ENCODE data around the gene IL17RC. TPM values are rescaled to one million over a fixed set of nuclear protein-coding genes. Genes with fewer than 3 reads are reported as not detected.

The IL17RC gene
- total and polyA plus RNA-seq, 2 donors (not counting 3 experiments of a cell fraction or from before 2014, with no cell fraction given), result 18.7 to 19.9 TPM

DNA sequence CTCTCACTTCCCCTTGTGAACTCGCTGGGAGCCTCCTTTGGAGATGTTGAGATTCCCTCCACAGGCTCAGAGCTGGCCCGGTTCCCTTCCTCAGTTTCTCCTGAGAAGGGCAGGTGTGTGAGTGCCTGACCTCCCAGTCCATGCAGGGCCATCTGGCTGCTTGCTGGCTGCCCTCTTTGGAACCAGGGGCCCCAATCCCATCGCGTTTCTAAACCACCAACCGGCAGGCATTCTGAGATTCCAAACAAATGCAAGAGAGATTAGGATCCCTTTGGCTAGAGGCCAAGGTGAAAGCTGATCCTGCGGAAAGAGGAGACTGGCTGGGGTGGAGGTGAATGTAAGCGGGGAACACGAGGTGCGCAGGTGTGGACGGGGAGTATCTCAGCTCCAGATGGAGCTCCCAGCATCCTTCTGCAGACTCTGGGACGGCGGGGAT lies 38.2 kb downstream of the IL17RC start:
- H3K79me2 ChIP-seq (ENCODE audit: control insufficient read depth, insufficient read depth, low read length), result no peaks in the 10 kb centered on the region
- H2AFZ ChIP-seq (ENCODE audit: low read depth, low read length), result no peak overlapping the region
- peaks cover 4% of the 10 kb centered on the region for H3K4me1 ChIP-seq (ENCODE audit: control insufficient read depth, extremely low read depth, insufficient read depth, low read length)
- ChIA-PET POLR2A (no interaction called here), CTCF (interaction anchor here (1.3 kb wide), 2 partner anchors 9 to 367 kb away, joined by 3 to 5 read pairs; no protein-coding TSS in a partner anchor)
- H3K9me3 ChIP-seq (replicated peaks; ENCODE audit: control insufficient read depth, insufficient read depth, low read length), result no peaks in the 10 kb centered on the region
- no peaks in the 10 kb centered on the region for H4K20me1 ChIP-seq (replicated peaks; ENCODE audit: control insufficient read depth, extremely low read depth, insufficient read depth, low read length)
- no peaks in the 10 kb centered on the region for H3K36me3 ChIP-seq (ENCODE audit: control insufficient read depth in 2 of 2, extremely low read depth in 1 of 2, insufficient read depth in 2 of 2, low read length in 2 of 2)
- no peak for DNase-seq (ENCODE audit: low read depth, low spot score)
- no peak overlapping the region for H3K4me2 ChIP-seq (ENCODE audit: insufficient read depth, low read length)
- dilution Hi-C loops (cut with MboI; ENCODE audit: extremely low pct_ligation_motif_present, low sequenced_read_pairs), result no loop called here
- no peak overlapping the region for H3K4me3 ChIP-seq (replicated peaks in 1 of 3; ENCODE audit: insufficient read depth in 1 of 3, low read depth in 1 of 3, low read length in 3 of 3)
- H3K27ac ChIP-seq (ENCODE audit: insufficient read depth, low read depth, low read length), result no peak overlapping the region
- intact Hi-C loops (cut with micrococcal nuclease), result no loop called here
- BruUV-seq (replicated peaks), result no TSS peak
- FAIRE-seq, result no peak
- TF ChIP-seq POLR2A (IDR thresholded peaks at IDR 0.05; ENCODE audit: low read depth, low read length) (no peak), FOS (IDR thresholded peaks at IDR 0.05; ENCODE audit: borderline replicate concordance, insufficient read depth, low read length) (no peak), JUN (IDR thresholded peaks at IDR 0.05; ENCODE audit: borderline replicate concordance, insufficient read depth, insufficient read length, low read depth) (no peak), GATA2 (IDR thresholded peaks at IDR 0.05; ENCODE audit: insufficient read depth, insufficient read length, low read depth, low read length) (no peak), MYC (IDR thresholded peaks at IDR 0.05; ENCODE audit: low read depth, low read length) (no peak), POLR2AphosphoS5 (IDR thresholded peaks at IDR 0.05; ENCODE audit: insufficient read depth, low read depth, low read length) (no peak), EZH2 (IDR thresholded peaks at IDR 0.05; ENCODE audit: borderline replicate concordance, low read depth, low read length, severe bottlenecking) (no peak)
- TF ChIP-seq, protein P1, sequence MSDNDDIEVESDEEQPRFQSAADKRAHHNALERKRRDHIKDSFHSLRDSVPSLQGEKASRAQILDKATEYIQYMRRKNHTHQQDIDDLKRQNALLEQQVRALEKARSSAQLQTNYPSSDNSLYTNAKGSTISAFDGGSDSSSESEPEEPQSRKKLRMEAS (IDR thresholded peaks at IDR 0.05; ENCODE audit: insufficient read depth, insufficient read length), result no peak
- TF ChIP-seq, protein P2, sequence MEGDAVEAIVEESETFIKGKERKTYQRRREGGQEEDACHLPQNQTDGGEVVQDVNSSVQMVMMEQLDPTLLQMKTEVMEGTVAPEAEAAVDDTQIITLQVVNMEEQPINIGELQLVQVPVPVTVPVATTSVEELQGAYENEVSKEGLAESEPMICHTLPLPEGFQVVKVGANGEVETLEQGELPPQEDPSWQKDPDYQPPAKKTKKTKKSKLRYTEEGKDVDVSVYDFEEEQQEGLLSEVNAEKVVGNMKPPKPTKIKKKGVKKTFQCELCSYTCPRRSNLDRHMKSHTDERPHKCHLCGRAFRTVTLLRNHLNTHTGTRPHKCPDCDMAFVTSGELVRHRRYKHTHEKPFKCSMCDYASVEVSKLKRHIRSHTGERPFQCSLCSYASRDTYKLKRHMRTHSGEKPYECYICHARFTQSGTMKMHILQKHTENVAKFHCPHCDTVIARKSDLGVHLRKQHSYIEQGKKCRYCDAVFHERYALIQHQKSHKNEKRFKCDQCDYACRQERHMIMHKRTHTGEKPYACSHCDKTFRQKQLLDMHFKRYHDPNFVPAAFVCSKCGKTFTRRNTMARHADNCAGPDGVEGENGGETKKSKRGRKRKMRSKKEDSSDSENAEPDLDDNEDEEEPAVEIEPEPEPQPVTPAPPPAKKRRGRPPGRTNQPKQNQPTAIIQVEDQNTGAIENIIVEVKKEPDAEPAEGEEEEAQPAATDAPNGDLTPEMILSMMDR (IDR thresholded peaks at IDR 0.05; ENCODE audit: extremely low read depth in 1 of 2, insufficient read depth in 1 of 2, low read depth in 1 of 2, low read length in 2 of 2), result no peak
- no peaks in the 10 kb centered on the region for H3K9me1 ChIP-seq (replicated peaks; ENCODE audit: control insufficient read depth, extremely low read depth, insufficient read depth, low read length)
- no peaks in the 10 kb centered on the region for H3K27me3 ChIP-seq (ENCODE audit: control insufficient read depth in 2 of 2, insufficient read depth in 2 of 2, low read length in 2 of 2)
- no peak overlapping the region for H3K9ac ChIP-seq (replicated peaks; ENCODE audit: extremely low read depth, insufficient read depth, low read length)

Measured in endothelial cell of umbilical vein (primary cell).